H9 (cell line): ENCODE measurements around the gene IPO13. TPM values are rescaled to one million over a fixed set of nuclear protein-coding genes. Genes with fewer than 3 reads are reported as not detected.

Source experiments
- DNase-seq: peaks from one replicate; pipeline ENCODE4 v3.0.0-alpha.2; 2017
- H2AFZ ChIP-seq: one replicate; pipeline ENCODE4 v1.6.1; 2013; ENCODE audit warnings: mild to moderate bottlenecking, low read length, control low read depth, moderate library complexity
- H2AK5ac ChIP-seq: 2 replicates; pipeline ENCODE4 v1.6.1; 2013; ENCODE audit warnings: low read length, control low read depth, mixed read lengths; ENCODE audit not compliant: insufficient read length
- H2BK120ac ChIP-seq: one replicate; pipeline ENCODE4 v1.6.1; 2013; ENCODE audit warnings: low read depth, mild to moderate bottlenecking, low read length, control low read depth, inconsistent platforms; ENCODE audit not compliant: poor library complexity, severe bottlenecking
- H2BK12ac ChIP-seq: 2 replicates; pipeline ENCODE4 v1.6.1; 2013; ENCODE audit warnings: low read length, control low read depth, mixed read lengths, low read depth; ENCODE audit not compliant: insufficient read length
- H2BK15ac ChIP-seq: 2 replicates; pipeline ENCODE4 v1.6.1; 2013; ENCODE audit warnings: low read depth, low read length, control low read depth
- H2BK20ac ChIP-seq: one replicate; pipeline ENCODE4 v1.6.1; 2013; ENCODE audit warnings: low read depth, mild to moderate bottlenecking, low read length, control low read depth, inconsistent platforms; ENCODE audit not compliant: poor library complexity, severe bottlenecking
- H2BK5ac ChIP-seq: 2 replicates; pipeline ENCODE4 v1.6.1; 2013; ENCODE audit warnings: low read length, control low read depth, mixed read lengths; ENCODE audit not compliant: insufficient read length
- H3K14ac ChIP-seq: 2 replicates; pipeline ENCODE4 v1.6.1; 2013; ENCODE audit warnings: low read length, control low read depth; ENCODE audit not compliant: insufficient read depth
- H3K18ac ChIP-seq: 2 replicates; pipeline ENCODE4 v1.6.1; 2013; ENCODE audit warnings: low read depth, mild to moderate bottlenecking, mixed read lengths, low read length, control low read depth; ENCODE audit not compliant: insufficient read length
- H3K23ac ChIP-seq: 2 replicates; pipeline ENCODE4 v1.6.1; 2013; ENCODE audit warnings: low read length, control low read depth, mixed read lengths, low read depth; ENCODE audit not compliant: insufficient read length
- H3K23me2 ChIP-seq: 2 replicates; pipeline ENCODE4 v1.6.1; 2013; ENCODE audit warnings: low read depth, mild to moderate bottlenecking, mixed read lengths, low read length, control low read depth; ENCODE audit not compliant: insufficient read length, poor library complexity, severe bottlenecking
- H3K27ac ChIP-seq: 2 replicates; pipeline ENCODE4 v1.5.1; 2013; ENCODE audit warnings: low read length, control low read depth, mixed read lengths, low read depth; ENCODE audit not compliant: insufficient read length
- H3K27me3 ChIP-seq: 2 replicates; pipeline ENCODE4 v1.6.1; 2013; ENCODE audit warnings: low read length, control low read depth, inconsistent platforms; ENCODE audit not compliant: insufficient read depth
- H3K4ac ChIP-seq: 2 replicates; pipeline ENCODE4 v1.6.1; 2013; ENCODE audit warnings: low read depth, mild to moderate bottlenecking, control low read depth, inconsistent platforms, low read length, moderate library complexity
- H3K4me1 ChIP-seq: 2 replicates; pipeline ENCODE4 v1.6.1; 2013; ENCODE audit warnings: low read length, control low read depth, inconsistent platforms; ENCODE audit not compliant: insufficient read depth
- H3K4me2 ChIP-seq: 2 replicates; pipeline ENCODE4 v1.6.1; 2013; ENCODE audit warnings: low read length, control low read depth, mixed read lengths; ENCODE audit not compliant: insufficient read length, insufficient read depth
- H3K56ac ChIP-seq: 2 replicates; pipeline ENCODE4 v1.6.1; 2013; ENCODE audit warnings: low read depth, mild to moderate bottlenecking, mixed read lengths, low read length, control low read depth; ENCODE audit not compliant: insufficient read length
- H3K79me1 ChIP-seq: 2 replicates; pipeline ENCODE4 v1.6.1; 2013; ENCODE audit warnings: low read depth, mild to moderate bottlenecking, moderate library complexity, low read length, control low read depth, inconsistent platforms; ENCODE audit not compliant: insufficient read depth, poor library complexity, severe bottlenecking
- H3K79me2 ChIP-seq: 2 replicates; pipeline ENCODE4 v1.6.1; 2013; ENCODE audit warnings: low read length, control low read depth, inconsistent platforms; ENCODE audit not compliant: insufficient read depth
- H3K9ac ChIP-seq: 2 replicates; pipeline ENCODE4 v1.6.1; 2013; ENCODE audit warnings: low read length, control low read depth, mixed read lengths; ENCODE audit not compliant: insufficient read length; ENCODE audit errors: extremely low read depth
- H3K9me3 ChIP-seq: one replicate; pipeline ENCODE4 v1.6.1; 2013; ENCODE audit warnings: low read depth, low read length, inconsistent platforms; ENCODE audit not compliant: control insufficient read depth
- H3T11ph ChIP-seq: one replicate; pipeline ENCODE4 v1.6.1; 2013; ENCODE audit warnings: mild to moderate bottlenecking, low read length, control low read depth, inconsistent platforms
- H4K20me1 ChIP-seq: one replicate; pipeline ENCODE4 v1.6.1; 2013; ENCODE audit not compliant: control insufficient read depth, insufficient read length, insufficient read depth
- H4K5ac ChIP-seq: 2 replicates; pipeline ENCODE4 v1.6.1; 2013; ENCODE audit warnings: low read depth, mild to moderate bottlenecking, mixed read lengths, low read length, control low read depth; ENCODE audit not compliant: insufficient read length
- H4K8ac ChIP-seq: replicated peaks from 2 replicates; pipeline ENCODE4 v1.6.1; 2013; ENCODE audit warnings: low read length, control low read depth, mixed read lengths, low read depth; ENCODE audit not compliant: insufficient read length
- H4K91ac ChIP-seq: 2 replicates; pipeline ENCODE4 v1.6.1; 2013; ENCODE audit warnings: low read depth, mild to moderate bottlenecking, moderate library complexity, mixed read lengths, low read length, control low read depth; ENCODE audit not compliant: insufficient read length
- H3K27ac Mint-ChIP-seq, 3 experiments: 2 replicates in 2 of 3; 3 replicates in 1 of 3; pipeline ENCODE4 v1.8.0; 2020 to 2021; ENCODE audit warnings: mixed read lengths in 3 of 3, mild to moderate bottlenecking in 1 of 3, moderate library complexity in 1 of 3
- H3K27me3 Mint-ChIP-seq: 2 replicates; pipeline ENCODE4 v1.8.0; 2021; ENCODE audit warnings: low read depth, mild to moderate bottlenecking, moderate library complexity, mixed read lengths
- H3K36me3 Mint-ChIP-seq, 3 experiments: 2 replicates in 2 of 3; 3 replicates in 1 of 3; pipeline ENCODE4 v1.8.0; 2020 to 2021; ENCODE audit warnings: low read depth in 3 of 3, mixed read lengths in 3 of 3; ENCODE audit not compliant: insufficient read depth in 1 of 3
- H3K4me1 Mint-ChIP-seq, 2 experiments: 2 replicates each; pipeline ENCODE4 v1.8.0; 2020; ENCODE audit warnings: mixed read lengths in 2 of 2
- H3K4me3 Mint-ChIP-seq, 2 experiments: 2 replicates in 1 of 2; 3 replicates in 1 of 2; pipeline ENCODE4 v1.8.0; 2020 to 2021; ENCODE audit warnings: mild to moderate bottlenecking in 2 of 2, mixed read lengths in 2 of 2, moderate library complexity in 1 of 2
- H3K9me3 Mint-ChIP-seq, 2 experiments: 2 replicates in 1 of 2; 3 replicates in 1 of 2; pipeline ENCODE4 v1.8.0; 2020; ENCODE audit warnings: mild to moderate bottlenecking in 2 of 2, mixed read lengths in 2 of 2, moderate library complexity in 1 of 2
- whole genome bisulfite sequencing: extraction: QIAGEN DNeasy Blood & Tissue Kit; methylation state at CpG from one replicate; pipeline ENCODE4 v1.1.7; 2013; ENCODE audit warnings: missing lambda C conversion rate, low lambda C conversion rate, mixed read lengths; ENCODE audit not compliant: insufficient read length; ENCODE audit errors: extremely low coverage; 5-methylcytosine and 5-hydroxymethylcytosine counted together
- total RNA-seq: library from RNA; stranded (reverse); gene quantifications from 2 replicates; pipeline ENCODE4 v1.2.1, GENCODE V29; 2021
- TF ChIP-seq, protein P1 (sequence below): fragments of 200-600 bp; sonication (generic); conservative IDR thresholded peaks from 3 replicates; pipeline ENCODE4 v1.8.0; 2021; ENCODE audit warnings: antibody characterized with exemption, mild to moderate bottlenecking

Gene IPO13
- total RNA-seq, 1 experiment from 2014 or later, result 24.5 TPM

DNA sequence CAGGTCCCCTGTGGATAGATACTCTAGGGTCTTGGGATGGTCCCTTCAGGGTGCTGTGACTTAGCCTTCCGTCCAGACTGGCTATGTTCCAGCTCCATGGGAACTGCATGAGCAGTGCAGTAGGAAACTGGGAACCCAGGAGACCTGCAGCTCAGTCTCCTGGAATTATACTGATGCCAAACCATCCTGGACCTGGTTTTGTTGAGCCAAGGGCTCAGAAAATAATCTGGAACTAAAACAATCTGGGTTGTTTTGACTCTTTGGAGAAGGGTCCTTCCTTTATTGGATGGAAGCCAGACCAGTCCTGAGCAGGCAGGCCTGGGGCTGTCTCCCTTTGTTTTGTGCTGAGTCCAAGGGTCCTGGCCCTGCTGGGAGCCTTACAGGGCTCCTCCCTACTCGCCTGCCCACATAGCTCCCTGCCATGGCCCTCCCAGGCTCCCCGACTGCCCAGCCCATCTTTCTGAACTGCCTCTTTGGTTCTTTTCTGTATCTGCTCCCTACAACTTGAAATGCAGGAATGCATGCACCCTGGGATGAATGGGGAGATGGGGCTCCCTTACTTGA lies 1.2 kb downstream of the IPO13 start:
- H2AK5ac ChIP-seq, result no peak overlapping the region
- Mint-ChIP-seq H3K9me3 (no peaks in the 10 kb centered on the region), H3K4me1 (peaks cover 23 to 31% of the 10 kb centered on the region in 2 experiments), H3K36me3 (peaks cover 0 to 9% (median 7%) of the 10 kb centered on the region in 3 experiments; a peak in 6 of 7 replicates), H3K27me3 (no peaks in the 10 kb centered on the region; the same call in 1 of the 2 replicates), H3K27ac (no peak overlapping the region; a peak in 1 of 7 replicates), H3K4me3 (peak overlapping the region; percentile 84 to 88)
- H3K18ac ChIP-seq, result no peak overlapping the region
- no peak overlapping the region for H3K14ac ChIP-seq
- peaks cover 10% of the 10 kb centered on the region for H3K23me2 ChIP-seq
- H3K79me2 ChIP-seq, result no peaks in the 10 kb centered on the region
- H3K27me3 ChIP-seq, result no peaks in the 10 kb centered on the region
- no peaks in the 10 kb centered on the region for H3K9me3 ChIP-seq
- no peak overlapping the region for H3K27ac ChIP-seq
- H2BK15ac ChIP-seq, result no peak overlapping the region
- H3K4ac ChIP-seq, result no peak overlapping the region
- no peaks in the 10 kb centered on the region for H3K79me1 ChIP-seq
- H4K20me1 ChIP-seq, result no peaks in the 10 kb centered on the region
- no peak overlapping the region for H3K9ac ChIP-seq
- H4K91ac ChIP-seq, result no peak overlapping the region
- no peak overlapping the region for H3K56ac ChIP-seq
- no peak overlapping the region for H2BK5ac ChIP-seq
- no peak overlapping the region for H2BK120ac ChIP-seq
- H2AFZ ChIP-seq, result no peak overlapping the region
- no CpG with 5 or more reads among the region's 3 CpGs for WGBS
- TF ChIP-seq, protein P1, sequence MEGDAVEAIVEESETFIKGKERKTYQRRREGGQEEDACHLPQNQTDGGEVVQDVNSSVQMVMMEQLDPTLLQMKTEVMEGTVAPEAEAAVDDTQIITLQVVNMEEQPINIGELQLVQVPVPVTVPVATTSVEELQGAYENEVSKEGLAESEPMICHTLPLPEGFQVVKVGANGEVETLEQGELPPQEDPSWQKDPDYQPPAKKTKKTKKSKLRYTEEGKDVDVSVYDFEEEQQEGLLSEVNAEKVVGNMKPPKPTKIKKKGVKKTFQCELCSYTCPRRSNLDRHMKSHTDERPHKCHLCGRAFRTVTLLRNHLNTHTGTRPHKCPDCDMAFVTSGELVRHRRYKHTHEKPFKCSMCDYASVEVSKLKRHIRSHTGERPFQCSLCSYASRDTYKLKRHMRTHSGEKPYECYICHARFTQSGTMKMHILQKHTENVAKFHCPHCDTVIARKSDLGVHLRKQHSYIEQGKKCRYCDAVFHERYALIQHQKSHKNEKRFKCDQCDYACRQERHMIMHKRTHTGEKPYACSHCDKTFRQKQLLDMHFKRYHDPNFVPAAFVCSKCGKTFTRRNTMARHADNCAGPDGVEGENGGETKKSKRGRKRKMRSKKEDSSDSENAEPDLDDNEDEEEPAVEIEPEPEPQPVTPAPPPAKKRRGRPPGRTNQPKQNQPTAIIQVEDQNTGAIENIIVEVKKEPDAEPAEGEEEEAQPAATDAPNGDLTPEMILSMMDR, result no peak
- no peak for DNase-seq
- H3K4me1 ChIP-seq, result no peaks in the 10 kb centered on the region
- H4K8ac ChIP-seq, result no peak overlapping the region
- H2BK20ac ChIP-seq, result no peak overlapping the region
- H2BK12ac ChIP-seq, result no peak overlapping the region
- peak overlapping the region; percentile 63 for H3K4me2 ChIP-seq
- H3K23ac ChIP-seq, result no peak overlapping the region
- H3T11ph ChIP-seq, result no peak overlapping the region
- no peak overlapping the region for H4K5ac ChIP-seq
